HepG2 (cell line): ENCODE data around the gene FITM1. TPM values are rescaled to one million over a fixed set of nuclear protein-coding genes. Genes with fewer than 3 reads are reported as not detected.

Experiments
- ARNTL ChIP-seq: sonication (generic); formaldehyde crosslinking; IDR thresholded peaks from 2 replicates; pipeline ENCODE4 v1.4.0; 2020; ENCODE audit warnings: mild to moderate bottlenecking, missing genetic modification reagents
- BCL6 ChIP-seq: IDR thresholded peaks from 2 replicates; pipeline ENCODE4 v1.6.1; 2016; ENCODE audit warnings: missing genetic modification reagents, missing compliant biosample characterization
- EHMT2 ChIP-seq: fragments of 200-600 bp; sonication (generic); IDR thresholded peaks from 2 replicates; pipeline ENCODE4 v1.7.0; 2017; ENCODE audit warnings: antibody characterized with exemption, low read depth, low read length, borderline replicate concordance
- IRX3 ChIP-seq: sonication (generic); formaldehyde crosslinking; IDR thresholded peaks from 2 replicates; pipeline ENCODE4 v1.8.1; 2023; ENCODE audit warnings: mild to moderate bottlenecking, low read depth, missing genetic modification reagents, borderline replicate concordance
- MED13 ChIP-seq: sonication (generic); formaldehyde crosslinking; IDR thresholded peaks from 2 replicates; pipeline ENCODE4 v1.5.0; 2020; ENCODE audit warnings: missing genetic modification reagents
- NR2F6 ChIP-seq, 2 experiments: IDR thresholded peaks; 2 replicates each; pipeline ENCODE4 v1.6.1; 2016; ENCODE audit warnings: antibody characterized with exemption in 1 of 2, mild to moderate bottlenecking in 1 of 2
- SIX1 ChIP-seq: sonication (generic); formaldehyde crosslinking; IDR thresholded peaks from 2 replicates; pipeline ENCODE4 v1.4.0; 2020; ENCODE audit warnings: missing genetic modification reagents, borderline replicate concordance
- ZNF142 ChIP-seq: sonication (generic); formaldehyde crosslinking; IDR thresholded peaks from 2 replicates; pipeline ENCODE4 v1.4.0; 2020; ENCODE audit warnings: missing genetic modification reagents
- ZUFSP ChIP-seq: sonication (generic); formaldehyde crosslinking; IDR thresholded peaks from 2 replicates; pipeline ENCODE4 v1.9.0; 2021; ENCODE audit warnings: missing genetic modification reagents, mild to moderate bottlenecking, borderline replicate concordance
- ZZZ3 ChIP-seq: sonication (generic); formaldehyde crosslinking; IDR thresholded peaks from 2 replicates; pipeline ENCODE4 v1.4.0; 2020; ENCODE audit warnings: missing genetic modification reagents, mild to moderate bottlenecking, borderline replicate concordance
- polyA plus RNA-seq, 8 experiments: library from polyadenylated mRNA; depleted of rRNA in 3 of 8; stranded (reverse) in 7 of 8; unstranded in 1 of 8; fragments of >200 nt; fragmentation: Illumina TruSeq in 4 of 8; extraction: Trizol in 4 of 8; gene quantifications; 2 replicates each; pipeline versions ENCODE4 v1.2.1 to v1.2.3, GENCODE V29; 2011 to 2016; ENCODE audit warnings: low read depth in 4 of 8, missing spikeins in 1 of 8, mixed read lengths in 1 of 8; ENCODE audit not compliant: insufficient read depth in 1 of 8
- total RNA-seq, 5 experiments: library from RNA; depleted of rRNA; stranded (reverse); fragments of >200 nt; fragmentation: Illumina TruSeq; extraction: Trizol; gene quantifications; 2 replicates each; pipeline ENCODE4 v1.2.3, GENCODE V29; 2016; ENCODE audit warnings: low read depth in 1 of 5
- TF ChIP-seq, protein P1 (sequence below): sonication (generic); formaldehyde crosslinking; IDR thresholded peaks from 2 replicates; pipeline ENCODE4 v1.9.0; 2021; ENCODE audit warnings: missing genetic modification reagents, borderline replicate concordance
- TF ChIP-seq, protein P2 (sequence below): sonication (generic); formaldehyde crosslinking; IDR thresholded peaks from 2 replicates; pipeline ENCODE4 v1.5.1; 2020; ENCODE audit warnings: mild to moderate bottlenecking, missing genetic modification reagents, borderline replicate concordance

Gene FITM1
- total and polyA plus RNA-seq, 2 of the 13 experiments (the other 11 are each of a cell fraction or from before 2014, with no cell fraction given), result 2.7 to 5.8 TPM

DNA sequence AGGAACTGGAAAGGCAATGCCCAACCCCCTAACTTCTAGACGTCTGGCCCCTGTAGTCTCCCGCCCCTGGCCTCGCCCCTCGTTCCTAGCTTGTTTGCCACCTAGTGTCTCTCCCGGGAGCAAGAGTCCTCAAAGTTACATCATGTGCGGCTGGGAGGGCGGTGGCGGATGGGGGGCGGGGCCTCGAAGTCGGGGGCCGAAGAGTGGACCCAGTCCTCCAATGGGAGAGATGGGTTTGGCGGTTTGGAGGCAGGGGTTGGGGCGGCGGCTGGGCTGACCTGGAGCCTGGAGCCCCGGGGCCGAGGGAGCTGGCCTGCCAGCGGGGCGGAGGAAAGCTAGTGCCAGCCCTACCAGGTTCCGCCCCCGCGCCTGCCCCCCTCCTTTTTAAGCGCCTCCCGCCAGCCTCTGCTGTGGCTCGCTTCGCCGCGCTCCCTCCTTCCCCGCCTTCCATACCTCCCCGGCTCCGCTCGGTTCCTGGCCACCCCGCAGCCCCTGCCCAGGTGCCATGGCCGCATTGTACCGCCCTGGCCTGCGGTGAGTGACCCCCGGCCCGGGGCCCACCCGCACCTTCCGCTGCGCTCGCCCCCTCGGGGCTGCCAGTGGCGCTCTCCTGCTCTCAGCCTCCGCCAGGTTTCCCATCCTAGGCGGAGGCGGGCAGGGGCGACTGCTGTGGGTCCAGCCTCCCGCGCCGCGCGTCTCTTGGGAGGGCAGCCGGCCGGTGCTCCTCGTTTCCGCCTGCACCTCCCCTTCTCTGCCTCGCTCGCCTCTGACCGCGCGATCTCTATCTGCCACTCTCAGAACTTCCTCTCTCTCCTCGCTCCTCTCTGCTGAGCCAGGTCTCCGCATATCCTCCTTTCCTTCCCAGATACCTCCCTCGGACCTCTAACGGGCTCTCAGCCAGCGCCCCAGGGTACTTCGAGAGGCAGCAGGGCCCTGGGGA, 36.3 kb upstream of the FITM1 start, which contains the start of gene PCK2 (continued):
- TF ChIP-seq ZNF142 (CRISPR knock-in tag) (peak; percentile 73; the same call in 1 of the 2 replicates), SIX1 (CRISPR knock-in tag) (0 out of 2 replicates have a peak, but pooled peaks have one; percentile 51), ZUFSP (CRISPR knock-in tag) (no peak), BCL6 (CRISPR knock-in tag) (peak; percentile 78), MED13 (peak; percentile 97), EHMT2 (peak; percentile 74; the same call in 1 of the 2 replicates), NR2F6 (IDR thresholded peaks at IDR 0.05) (peak; percentile 72), NR2F6 (CRISPR knock-in tag; IDR thresholded peaks at IDR 0.05) (peak; percentile 86), IRX3 (CRISPR knock-in tag) (peak; percentile 97), ZZZ3 (CRISPR knock-in tag) (peak; percentile 84), ARNTL (CRISPR knock-in tag) (peak; percentile 89)
- TF ChIP-seq, protein P1, sequence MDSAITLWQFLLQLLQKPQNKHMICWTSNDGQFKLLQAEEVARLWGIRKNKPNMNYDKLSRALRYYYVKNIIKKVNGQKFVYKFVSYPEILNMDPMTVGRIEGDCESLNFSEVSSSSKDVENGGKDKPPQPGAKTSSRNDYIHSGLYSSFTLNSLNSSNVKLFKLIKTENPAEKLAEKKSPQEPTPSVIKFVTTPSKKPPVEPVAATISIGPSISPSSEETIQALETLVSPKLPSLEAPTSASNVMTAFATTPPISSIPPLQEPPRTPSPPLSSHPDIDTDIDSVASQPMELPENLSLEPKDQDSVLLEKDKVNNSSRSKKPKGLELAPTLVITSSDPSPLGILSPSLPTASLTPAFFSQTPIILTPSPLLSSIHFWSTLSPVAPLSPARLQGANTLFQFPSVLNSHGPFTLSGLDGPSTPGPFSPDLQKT (CRISPR knock-in tag), result peak; percentile 82
- TF ChIP-seq, protein P2, sequence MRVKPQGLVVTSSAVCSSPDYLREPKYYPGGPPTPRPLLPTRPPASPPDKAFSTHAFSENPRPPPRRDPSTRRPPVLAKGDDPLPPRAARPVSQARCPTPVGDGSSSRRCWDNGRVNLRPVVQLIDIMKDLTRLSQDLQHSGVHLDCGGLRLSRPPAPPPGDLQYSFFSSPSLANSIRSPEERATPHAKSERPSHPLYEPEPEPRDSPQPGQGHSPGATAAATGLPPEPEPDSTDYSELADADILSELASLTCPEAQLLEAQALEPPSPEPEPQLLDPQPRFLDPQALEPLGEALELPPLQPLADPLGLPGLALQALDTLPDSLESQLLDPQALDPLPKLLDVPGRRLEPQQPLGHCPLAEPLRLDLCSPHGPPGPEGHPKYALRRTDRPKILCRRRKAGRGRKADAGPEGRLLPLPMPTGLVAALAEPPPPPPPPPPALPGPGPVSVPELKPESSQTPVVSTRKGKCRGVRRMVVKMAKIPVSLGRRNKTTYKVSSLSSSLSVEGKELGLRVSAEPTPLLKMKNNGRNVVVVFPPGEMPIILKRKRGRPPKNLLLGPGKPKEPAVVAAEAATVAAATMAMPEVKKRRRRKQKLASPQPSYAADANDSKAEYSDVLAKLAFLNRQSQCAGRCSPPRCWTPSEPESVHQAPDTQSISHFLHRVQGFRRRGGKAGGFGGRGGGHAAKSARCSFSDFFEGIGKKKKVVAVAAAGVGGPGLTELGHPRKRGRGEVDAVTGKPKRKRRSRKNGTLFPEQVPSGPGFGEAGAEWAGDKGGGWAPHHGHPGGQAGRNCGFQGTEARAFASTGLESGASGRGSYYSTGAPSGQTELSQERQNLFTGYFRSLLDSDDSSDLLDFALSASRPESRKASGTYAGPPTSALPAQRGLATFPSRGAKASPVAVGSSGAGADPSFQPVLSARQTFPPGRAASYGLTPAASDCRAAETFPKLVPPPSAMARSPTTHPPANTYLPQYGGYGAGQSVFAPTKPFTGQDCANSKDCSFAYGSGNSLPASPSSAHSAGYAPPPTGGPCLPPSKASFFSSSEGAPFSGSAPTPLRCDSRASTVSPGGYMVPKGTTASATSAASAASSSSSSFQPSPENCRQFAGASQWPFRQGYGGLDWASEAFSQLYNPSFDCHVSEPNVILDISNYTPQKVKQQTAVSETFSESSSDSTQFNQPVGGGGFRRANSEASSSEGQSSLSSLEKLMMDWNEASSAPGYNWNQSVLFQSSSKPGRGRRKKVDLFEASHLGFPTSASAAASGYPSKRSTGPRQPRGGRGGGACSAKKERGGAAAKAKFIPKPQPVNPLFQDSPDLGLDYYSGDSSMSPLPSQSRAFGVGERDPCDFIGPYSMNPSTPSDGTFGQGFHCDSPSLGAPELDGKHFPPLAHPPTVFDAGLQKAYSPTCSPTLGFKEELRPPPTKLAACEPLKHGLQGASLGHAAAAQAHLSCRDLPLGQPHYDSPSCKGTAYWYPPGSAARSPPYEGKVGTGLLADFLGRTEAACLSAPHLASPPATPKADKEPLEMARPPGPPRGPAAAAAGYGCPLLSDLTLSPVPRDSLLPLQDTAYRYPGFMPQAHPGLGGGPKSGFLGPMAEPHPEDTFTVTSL (CRISPR knock-in tag), result no peak
